NT2/D1 (cell line): ENCODE results near the gene CD302.

Experiments used
- YY1 ChIP-seq: IDR thresholded peaks from 2 replicates; pipeline ENCODE4 v1.6.1; 2011; ENCODE audit not compliant: insufficient read length, insufficient read depth
- ZNF274 ChIP-seq: IDR thresholded peaks from 2 replicates; pipeline ENCODE4 v1.6.1; 2011; ENCODE audit warnings: mild to moderate bottlenecking, low read depth, low read length

- no peak for TF ChIP-seq YY1
- TF ChIP-seq ZNF274: no peak
These were observed 69.4 kb downstream of the CD302 start for GRCh38 chr2:159728629-159729028.
